OCI-LY3 (cell line): ENCODE measurements around the gene ELFN1.

Experiments
- EZH2phosphoT487 ChIP-seq: fragments of 200-600 bp; shearing (Covaris generic); IDR thresholded peaks from 2 replicates; pipeline ENCODE4 v1.6.1; 2018; ENCODE audit warnings: antibody characterized with exemption, mixed run types, low read depth
- TF ChIP-seq, protein P1 (sequence below): fragments of 200-600, 300-600 bp; sonication (generic); IDR thresholded peaks from 2 replicates; pipeline ENCODE4 v1.5.1; 2014; ENCODE audit warnings: antibody characterized with exemption, low read length, low read depth

- TF ChIP-seq, protein P1, sequence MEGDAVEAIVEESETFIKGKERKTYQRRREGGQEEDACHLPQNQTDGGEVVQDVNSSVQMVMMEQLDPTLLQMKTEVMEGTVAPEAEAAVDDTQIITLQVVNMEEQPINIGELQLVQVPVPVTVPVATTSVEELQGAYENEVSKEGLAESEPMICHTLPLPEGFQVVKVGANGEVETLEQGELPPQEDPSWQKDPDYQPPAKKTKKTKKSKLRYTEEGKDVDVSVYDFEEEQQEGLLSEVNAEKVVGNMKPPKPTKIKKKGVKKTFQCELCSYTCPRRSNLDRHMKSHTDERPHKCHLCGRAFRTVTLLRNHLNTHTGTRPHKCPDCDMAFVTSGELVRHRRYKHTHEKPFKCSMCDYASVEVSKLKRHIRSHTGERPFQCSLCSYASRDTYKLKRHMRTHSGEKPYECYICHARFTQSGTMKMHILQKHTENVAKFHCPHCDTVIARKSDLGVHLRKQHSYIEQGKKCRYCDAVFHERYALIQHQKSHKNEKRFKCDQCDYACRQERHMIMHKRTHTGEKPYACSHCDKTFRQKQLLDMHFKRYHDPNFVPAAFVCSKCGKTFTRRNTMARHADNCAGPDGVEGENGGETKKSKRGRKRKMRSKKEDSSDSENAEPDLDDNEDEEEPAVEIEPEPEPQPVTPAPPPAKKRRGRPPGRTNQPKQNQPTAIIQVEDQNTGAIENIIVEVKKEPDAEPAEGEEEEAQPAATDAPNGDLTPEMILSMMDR, result no peak
- no peak for TF ChIP-seq EZH2phosphoT487
Measured at GRCh38 chr7:1725766-1726630, 55.9 kb downstream of the ELFN1 start.
